Measurements from ENCODE around the gene GUCY1A1. TPM values are rescaled to one million over a fixed set of nuclear protein-coding genes. Genes with fewer than 3 reads are reported as not detected.

The GUCY1A1 gene
- total and polyA plus RNA-seq, 2 experiments from 2014 or later = not detected

DNA sequence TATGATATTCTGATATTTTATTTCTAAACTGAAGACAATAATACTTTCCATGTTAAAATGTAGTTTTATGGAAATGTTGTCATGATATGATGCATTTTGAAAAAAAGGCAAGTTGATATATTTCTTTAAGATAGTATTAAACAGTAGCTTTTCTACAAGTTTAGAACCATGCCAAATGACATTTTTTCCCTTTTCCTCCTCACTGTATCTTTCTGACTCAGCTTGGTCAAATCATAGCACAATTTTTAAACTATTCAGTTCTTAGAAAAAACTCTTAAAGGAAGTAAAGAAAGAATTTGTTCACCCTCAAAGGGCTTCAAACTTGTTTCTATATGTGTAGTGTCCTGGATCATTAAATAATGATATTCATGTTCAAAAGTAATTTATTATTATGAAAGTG is 46.0 kb upstream of the GUCY1A1 start:
- TF ChIP-seq EZH2phosphoT487 (IDR thresholded peaks at IDR 0.05; ENCODE audit: insufficient read depth, low read depth) (no peak), EZH2 (IDR thresholded peaks at IDR 0.05; ENCODE audit: insufficient read depth, poor library complexity, severe bottlenecking) (no peak)
- no peak overlapping the region for H3K4me3 ChIP-seq
- H3K9ac ChIP-seq = no peak overlapping the region
- no peaks in the 10 kb centered on the region for H3K9me3 ChIP-seq (ENCODE audit: low read depth)
- no peaks in the 10 kb centered on the region for H3K9me2 ChIP-seq (ENCODE audit: insufficient read depth)
- no peaks in the 10 kb centered on the region for H3K36me3 ChIP-seq (ENCODE audit: low read depth)
- DNase-seq = no peak
- no peak overlapping the region for H3K27ac ChIP-seq
- no peaks in the 10 kb centered on the region for H3K27me3 ChIP-seq (replicated peaks; ENCODE audit: insufficient read depth)
- H3K4me1 ChIP-seq (ENCODE audit: insufficient read depth) = no peaks in the 10 kb centered on the region
- no peak overlapping the region for H2AFZ ChIP-seq
- H3K79me2 ChIP-seq (ENCODE audit: insufficient read depth) = no peaks in the 10 kb centered on the region
- no peaks in the 10 kb centered on the region; the same call in 1 of the 2 replicates for H3F3A ChIP-seq (ENCODE audit: insufficient read depth)
- H4K20me1 ChIP-seq (ENCODE audit: insufficient read depth) = no peaks in the 10 kb centered on the region
- in situ Hi-C loops (cut with MboI) = no loop called here
- H3K4me2 ChIP-seq (ENCODE audit: unreplicated experiment) = no peak overlapping the region

DNA sequence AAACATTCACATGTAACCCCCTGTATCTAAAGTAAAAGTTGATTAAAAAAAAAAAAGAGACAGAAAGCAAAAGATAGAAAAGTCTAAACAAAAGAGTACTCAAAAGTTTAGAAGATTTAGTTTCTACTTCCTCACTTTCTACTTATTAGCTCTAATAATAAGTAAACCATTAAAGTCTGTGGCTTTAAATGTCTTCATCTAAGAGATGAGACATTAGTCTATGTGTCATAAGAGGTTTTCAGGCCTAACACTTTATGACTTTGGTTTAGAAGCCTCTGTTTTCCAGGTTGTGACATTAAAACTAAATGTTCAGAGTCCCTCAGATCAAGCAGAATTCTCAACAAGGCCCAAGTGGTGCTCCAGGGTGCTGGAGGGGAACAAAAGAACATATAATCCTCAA is 42.2 kb upstream of the GUCY1A1 start:
- Histone ChIP-seq H2AFZ (no peak overlapping the region), H3K4me2 (ENCODE audit: unreplicated experiment) (no peak overlapping the region), H4K20me1 (ENCODE audit: insufficient read depth) (no peaks in the 10 kb centered on the region), H3F3A (ENCODE audit: insufficient read depth) (no peaks in the 10 kb centered on the region; the same call in 1 of the 2 replicates), H3K36me3 (ENCODE audit: low read depth) (no peaks in the 10 kb centered on the region), H3K9ac (no peak overlapping the region), H3K4me1 (ENCODE audit: insufficient read depth) (no peaks in the 10 kb centered on the region), H3K4me3 (no peak overlapping the region), H3K9me3 (ENCODE audit: low read depth) (no peaks in the 10 kb centered on the region), H3K79me2 (ENCODE audit: insufficient read depth) (no peaks in the 10 kb centered on the region), H3K27me3 (replicated peaks; ENCODE audit: insufficient read depth) (no peaks in the 10 kb centered on the region), H3K27ac (no peak overlapping the region), H3K9me2 (ENCODE audit: insufficient read depth) (no peaks in the 10 kb centered on the region)
- in situ Hi-C loops (cut with MboI) = no loop called here
- DNase-seq = no peak
- TF ChIP-seq EZH2 (IDR thresholded peaks at IDR 0.05; ENCODE audit: insufficient read depth, poor library complexity, severe bottlenecking) (no peak), EZH2phosphoT487 (IDR thresholded peaks at IDR 0.05; ENCODE audit: insufficient read depth, low read depth) (no peak)

DNA sequence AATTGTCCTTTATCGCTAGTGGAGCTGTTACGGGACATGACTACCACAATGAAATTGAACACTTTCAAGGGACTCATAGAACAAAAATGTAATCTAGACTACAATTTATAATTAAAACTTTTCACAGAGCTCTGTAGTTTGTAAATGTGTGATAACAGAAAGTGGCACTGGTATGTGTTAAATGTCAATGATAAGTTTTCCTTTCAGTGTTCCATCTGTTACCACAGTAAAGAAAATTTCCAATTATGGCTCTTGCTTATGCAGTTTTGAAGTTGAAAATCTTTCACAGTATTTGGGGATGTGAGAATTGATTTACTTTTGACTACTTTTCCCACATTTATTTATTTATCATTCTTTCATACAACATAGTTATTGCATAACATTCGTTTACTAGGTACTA is 40.1 kb upstream of the GUCY1A1 start:
- Histone ChIP-seq H3K4me3 (no peak overlapping the region), H4K20me1 (ENCODE audit: insufficient read depth) (no peaks in the 10 kb centered on the region), H3K27me3 (replicated peaks; ENCODE audit: insufficient read depth) (no peaks in the 10 kb centered on the region), H3K27ac (no peak overlapping the region), H3K4me2 (ENCODE audit: unreplicated experiment) (no peak overlapping the region), H3K9ac (no peak overlapping the region), H3K4me1 (ENCODE audit: insufficient read depth) (no peaks in the 10 kb centered on the region), H3K36me3 (ENCODE audit: low read depth) (no peaks in the 10 kb centered on the region), H2AFZ (no peak overlapping the region), H3K79me2 (ENCODE audit: insufficient read depth) (no peaks in the 10 kb centered on the region), H3K9me3 (ENCODE audit: low read depth) (no peaks in the 10 kb centered on the region), H3F3A (ENCODE audit: insufficient read depth) (no peaks in the 10 kb centered on the region), H3K9me2 (ENCODE audit: insufficient read depth) (no peaks in the 10 kb centered on the region)
- in situ Hi-C loops (cut with MboI) = no loop called here
- no peak for TF ChIP-seq EZH2 (IDR thresholded peaks at IDR 0.05; ENCODE audit: insufficient read depth, poor library complexity, severe bottlenecking)
- TF ChIP-seq EZH2phosphoT487 (IDR thresholded peaks at IDR 0.05; ENCODE audit: insufficient read depth, low read depth) = no peak
- no peak for DNase-seq
- 71 to 74% methylated on average over 3 of the region's 3 CpGs for WGBS, 2 experiments (ENCODE audit: low coverage in 1 of 2, low lambda C conversion rate in 2 of 2, missing lambda C conversion rate in 2 of 2)

DNA sequence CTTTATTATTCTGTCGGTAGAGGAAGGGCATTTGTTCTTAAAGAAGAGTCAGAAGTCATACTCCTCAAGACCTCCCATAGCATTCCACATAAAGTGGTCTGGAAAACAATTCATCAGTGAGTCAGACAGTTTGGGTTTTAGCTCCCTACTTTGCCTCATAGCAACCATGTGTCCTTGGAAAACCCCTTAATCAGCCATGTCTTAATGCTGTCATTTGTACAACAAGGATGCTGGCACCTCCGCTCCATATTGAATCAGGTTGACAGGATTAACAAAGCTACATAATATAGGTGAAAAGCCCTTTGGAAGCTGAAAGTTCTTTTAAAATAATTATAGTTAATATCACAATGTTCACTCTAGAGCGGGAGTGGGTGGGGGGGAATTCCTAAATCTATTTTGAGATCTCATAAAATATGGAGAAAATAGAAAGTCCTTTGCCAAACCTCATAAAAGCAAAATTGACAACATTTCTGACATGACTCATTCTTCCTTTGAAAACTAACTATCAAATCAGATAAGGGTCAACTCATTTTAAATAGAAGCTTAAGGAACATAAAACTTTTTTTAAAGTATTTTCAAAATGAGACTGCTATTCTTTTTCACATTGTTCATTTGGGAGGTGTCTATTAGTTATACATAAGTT is 37.3 kb upstream of the GUCY1A1 start:
- H4K20me1 ChIP-seq (ENCODE audit: insufficient read depth) = no peaks in the 10 kb centered on the region
- DNase-seq = peak; percentile 18
- no peaks in the 10 kb centered on the region for H3F3A ChIP-seq (ENCODE audit: insufficient read depth)
- in situ Hi-C loops (cut with MboI) = no loop called here
- no peaks in the 10 kb centered on the region for H3K79me2 ChIP-seq (ENCODE audit: insufficient read depth)
- H3K4me2 ChIP-seq (ENCODE audit: unreplicated experiment) = no peak overlapping the region
- H3K9me3 ChIP-seq (ENCODE audit: low read depth) = no peaks in the 10 kb centered on the region
- TF ChIP-seq EZH2 (IDR thresholded peaks at IDR 0.05; ENCODE audit: insufficient read depth, poor library complexity, severe bottlenecking) = no peak
- no peak for TF ChIP-seq EZH2phosphoT487 (IDR thresholded peaks at IDR 0.05; ENCODE audit: insufficient read depth, low read depth)
- no peak overlapping the region for H3K27ac ChIP-seq
- no peaks in the 10 kb centered on the region for H3K36me3 ChIP-seq (ENCODE audit: low read depth)
- H3K4me3 ChIP-seq = no peak overlapping the region
- H3K9ac ChIP-seq = no peak overlapping the region
- WGBS, 2 experiments (ENCODE audit: low coverage in 1 of 2, low lambda C conversion rate in 2 of 2, missing lambda C conversion rate in 2 of 2) = 78 to 80% methylated on average over 3 of the region's 3 CpGs
- H3K4me1 ChIP-seq (ENCODE audit: insufficient read depth) = no peaks in the 10 kb centered on the region
- H3K9me2 ChIP-seq (ENCODE audit: insufficient read depth) = no peaks in the 10 kb centered on the region
- H3K27me3 ChIP-seq (replicated peaks; ENCODE audit: insufficient read depth) = no peaks in the 10 kb centered on the region
- H2AFZ ChIP-seq = no peak overlapping the region

DNA sequence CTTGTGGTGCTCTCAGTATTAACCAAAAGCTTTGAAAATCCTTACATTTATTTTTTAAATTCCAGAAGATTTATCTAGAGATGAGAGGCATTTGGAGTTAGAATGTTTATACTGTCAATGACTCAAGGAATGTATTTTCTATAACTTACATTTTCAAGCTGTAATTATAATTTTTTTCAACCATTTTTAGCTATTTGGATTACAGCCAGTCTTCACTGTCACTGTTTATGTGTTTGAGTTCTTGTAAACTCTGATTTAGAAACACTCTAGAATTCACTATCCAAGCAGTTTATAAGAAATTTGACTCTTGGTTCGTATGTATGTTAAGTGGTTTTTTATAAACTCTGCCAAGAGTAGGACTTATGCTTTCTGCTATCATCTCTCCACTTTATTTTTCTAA is 36.7 kb upstream of the GUCY1A1 start:
- H3K4me3 ChIP-seq = no peak overlapping the region
- H3K27me3 ChIP-seq (replicated peaks; ENCODE audit: insufficient read depth) = no peaks in the 10 kb centered on the region
- in situ Hi-C loops (cut with MboI) = no loop called here
- H3K79me2 ChIP-seq (ENCODE audit: insufficient read depth) = no peaks in the 10 kb centered on the region
- TF ChIP-seq EZH2phosphoT487 (IDR thresholded peaks at IDR 0.05; ENCODE audit: insufficient read depth, low read depth) (no peak), EZH2 (IDR thresholded peaks at IDR 0.05; ENCODE audit: insufficient read depth, poor library complexity, severe bottlenecking) (no peak)
- H3K9me3 ChIP-seq (ENCODE audit: low read depth) = no peaks in the 10 kb centered on the region
- no peaks in the 10 kb centered on the region for H3K4me1 ChIP-seq (ENCODE audit: insufficient read depth)
- H3K9ac ChIP-seq = no peak overlapping the region
- no peaks in the 10 kb centered on the region for H3F3A ChIP-seq (ENCODE audit: insufficient read depth)
- no peaks in the 10 kb centered on the region for H3K36me3 ChIP-seq (ENCODE audit: low read depth)
- no peaks in the 10 kb centered on the region for H3K9me2 ChIP-seq (ENCODE audit: insufficient read depth)
- H3K4me2 ChIP-seq (ENCODE audit: unreplicated experiment) = no peak overlapping the region
- WGBS, 2 experiments (ENCODE audit: low coverage in 1 of 2, low lambda C conversion rate in 2 of 2, missing lambda C conversion rate in 2 of 2) = 44 to 50% methylated on average over 1 of the region's 1 CpG
- no peak overlapping the region for H2AFZ ChIP-seq
- no peak overlapping the region for H3K27ac ChIP-seq
- no peak for DNase-seq
- no peaks in the 10 kb centered on the region for H4K20me1 ChIP-seq (ENCODE audit: insufficient read depth)

Measured in GM23248 (cell line).